ENCODE results near the gene COL5A1.

DNA sequence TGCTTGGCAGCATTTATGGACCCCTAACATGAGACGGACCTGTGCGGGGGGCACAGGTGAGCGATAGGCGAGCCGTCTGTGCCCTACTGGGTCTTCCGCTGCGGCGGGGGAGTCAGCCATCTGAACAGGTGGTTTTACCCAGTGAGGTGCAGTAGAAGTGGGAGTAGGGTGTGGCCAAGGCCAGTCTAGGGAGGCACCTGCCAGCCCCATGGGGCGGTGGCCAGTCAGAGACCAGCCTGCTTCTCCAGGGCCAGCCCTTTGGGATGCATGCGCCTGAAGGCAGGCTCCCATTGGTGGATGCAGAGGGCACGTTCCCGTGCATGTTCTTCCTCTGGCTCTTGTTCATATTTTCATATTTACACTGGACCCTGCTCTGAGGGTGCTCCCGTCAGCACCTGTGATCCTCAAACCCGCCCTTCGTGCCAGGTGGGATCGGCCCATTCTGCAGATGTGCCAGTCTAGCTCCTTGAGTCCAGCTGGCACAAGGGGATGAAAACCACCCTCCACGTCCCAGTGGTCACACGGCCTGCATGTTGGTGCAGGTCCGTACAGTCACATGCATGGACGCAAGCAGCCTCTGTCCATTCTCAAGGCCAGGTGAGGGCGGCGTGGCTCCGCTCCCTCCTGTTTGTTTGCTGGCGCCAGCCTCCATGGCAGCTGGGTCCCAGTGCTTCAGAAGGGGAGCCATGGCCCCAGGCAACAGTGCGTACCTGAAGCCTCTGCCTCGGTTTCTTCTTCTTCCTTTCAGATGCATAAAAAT is 9.0 kb downstream of the COL5A1 start:
- TF ChIP-seq, protein P1, sequence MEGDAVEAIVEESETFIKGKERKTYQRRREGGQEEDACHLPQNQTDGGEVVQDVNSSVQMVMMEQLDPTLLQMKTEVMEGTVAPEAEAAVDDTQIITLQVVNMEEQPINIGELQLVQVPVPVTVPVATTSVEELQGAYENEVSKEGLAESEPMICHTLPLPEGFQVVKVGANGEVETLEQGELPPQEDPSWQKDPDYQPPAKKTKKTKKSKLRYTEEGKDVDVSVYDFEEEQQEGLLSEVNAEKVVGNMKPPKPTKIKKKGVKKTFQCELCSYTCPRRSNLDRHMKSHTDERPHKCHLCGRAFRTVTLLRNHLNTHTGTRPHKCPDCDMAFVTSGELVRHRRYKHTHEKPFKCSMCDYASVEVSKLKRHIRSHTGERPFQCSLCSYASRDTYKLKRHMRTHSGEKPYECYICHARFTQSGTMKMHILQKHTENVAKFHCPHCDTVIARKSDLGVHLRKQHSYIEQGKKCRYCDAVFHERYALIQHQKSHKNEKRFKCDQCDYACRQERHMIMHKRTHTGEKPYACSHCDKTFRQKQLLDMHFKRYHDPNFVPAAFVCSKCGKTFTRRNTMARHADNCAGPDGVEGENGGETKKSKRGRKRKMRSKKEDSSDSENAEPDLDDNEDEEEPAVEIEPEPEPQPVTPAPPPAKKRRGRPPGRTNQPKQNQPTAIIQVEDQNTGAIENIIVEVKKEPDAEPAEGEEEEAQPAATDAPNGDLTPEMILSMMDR (IDR thresholded peaks at IDR 0.05), result no peak
- no peak for TF ChIP-seq POLR2A (IDR thresholded peaks at IDR 0.05)

All from heart left ventricle (tissue), 13 donors.